ENCODE data around the gene NRIP2. TPM values are rescaled to one million over a fixed set of nuclear protein-coding genes. Genes with fewer than 3 reads are reported as not detected.

The NRIP2 gene
- total RNA-seq, 4 donors from 2014 or later: 1.3 to 5.2 (median 2.0) TPM; not detected in 1

GRCh38 chr12:2800046-2800570, 34.7 kb downstream of the NRIP2 start:
- H3K36me3 ChIP-seq: peaks cover 0 to 81% of the 10 kb centered on the region in 2 donors
- in situ Hi-C loops (cut with MboI; ENCODE audit: low sequenced_read_pairs in 4 of 4): no loop called here
- intact Hi-C loops (cut with DNase I; ENCODE audit: low total_unique reads): no loop called here
- no peak for TF ChIP-seq POLR2A (IDR thresholded peaks at IDR 0.05)
- TF ChIP-seq CTCF (IDR thresholded peaks at IDR 0.05 in 4 of 5, conservative IDR thresholded peaks at IDR 0.05 in 1 of 5): no peak
- DNase-seq (no peak), ATAC-seq (no peak)
- H3K27ac ChIP-seq: no peak overlapping the region
- no peaks in the 10 kb centered on the region for H3K9me3 ChIP-seq
- peaks cover 22 to 27% of the 10 kb centered on the region in 2 donors for H3K4me1 ChIP-seq
- no peaks in the 10 kb centered on the region for H3K27me3 ChIP-seq
- no peak overlapping the region for H3K4me3 ChIP-seq

DNA sequence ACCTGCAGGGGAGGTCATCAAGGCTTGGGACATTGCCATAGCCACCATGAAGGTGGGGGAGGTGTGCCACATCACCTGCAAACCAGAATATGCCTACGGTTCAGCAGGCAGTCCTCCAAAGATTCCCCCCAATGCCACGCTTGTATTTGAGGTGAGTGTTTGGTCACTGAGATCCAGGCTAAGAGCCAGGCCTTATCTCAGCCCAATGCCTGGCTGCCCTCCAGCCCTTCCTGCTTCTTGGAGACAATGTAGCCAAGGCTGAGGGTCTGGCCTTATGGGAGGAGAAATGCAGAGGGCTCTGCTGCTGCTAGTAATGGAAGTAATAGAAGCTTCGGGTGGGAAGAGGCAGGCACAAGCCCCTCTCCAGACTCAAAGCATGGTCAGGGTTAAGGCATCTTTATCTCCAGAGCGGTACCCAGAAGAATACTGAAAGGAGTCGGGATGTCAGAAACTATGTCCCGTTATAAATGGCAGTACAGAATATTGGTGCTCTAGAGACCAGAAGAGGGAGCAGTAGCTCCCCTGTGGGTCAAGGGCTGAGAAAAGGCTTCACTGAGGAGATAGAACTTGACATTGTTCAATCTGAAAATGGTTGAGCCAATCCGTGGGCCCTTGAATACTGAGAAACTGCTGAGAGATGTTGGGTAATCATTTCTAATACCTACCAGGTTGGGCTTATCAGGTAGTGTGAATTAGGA, 37.0 kb downstream of the NRIP2 start:
- H3K4me1 ChIP-seq: peaks cover 22 to 27% of the 10 kb centered on the region in 2 donors
- no peak for TF ChIP-seq CTCF (IDR thresholded peaks at IDR 0.05 in 4 of 5, conservative IDR thresholded peaks at IDR 0.05 in 1 of 5)
- TF ChIP-seq POLR2A (IDR thresholded peaks at IDR 0.05): no peak
- DNase-seq: no peak

DNA sequence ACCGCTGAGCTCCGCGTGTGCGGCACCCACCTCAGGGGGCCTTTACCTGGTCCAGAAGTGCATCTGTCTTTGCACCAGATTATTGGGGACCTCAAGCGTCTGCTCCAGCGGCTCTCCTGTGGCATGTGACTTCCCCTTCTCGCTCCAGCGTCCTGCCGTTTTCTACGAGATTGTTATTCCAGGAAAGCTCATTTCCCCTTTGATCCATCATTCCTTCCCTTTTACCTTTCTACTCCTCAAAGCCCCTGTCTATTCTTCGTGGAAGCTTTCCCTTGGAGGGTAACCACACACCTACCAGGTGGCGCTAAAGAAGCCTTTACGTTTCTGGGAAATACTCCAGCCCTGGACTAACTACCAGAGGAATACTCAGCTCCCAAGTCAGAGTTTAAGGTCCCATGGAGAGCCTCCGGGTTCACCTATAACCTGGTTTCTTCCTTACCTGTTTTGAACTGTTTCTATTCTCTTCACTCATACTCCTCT, 38.6 kb downstream of the NRIP2 start:
- Histone ChIP-seq H3K27ac (peak overlapping the region; percentile 86 to 92 (median 88)), H3K4me1 (peaks cover 22 to 25% of the 10 kb centered on the region in 2 donors), H3K9me3 (no peaks in the 10 kb centered on the region), H3K36me3 (peaks cover 0 to 42% of the 10 kb centered on the region in 2 donors), H3K4me3 (peak overlapping the region; percentile 72 to 84 (median 78)), H3K27me3 (no peaks in the 10 kb centered on the region)
- TF ChIP-seq POLR2A (IDR thresholded peaks at IDR 0.05) (no peak), CTCF (IDR thresholded peaks at IDR 0.05 in 4 of 5, conservative IDR thresholded peaks at IDR 0.05 in 1 of 5) (no peak)
- ATAC-seq (no peak), DNase-seq (no peak)
- in situ Hi-C loops (cut with MboI; ENCODE audit: low sequenced_read_pairs in 4 of 4): loop anchor here in 1 of 4 donors (25.0 kb wide), 1 partner anchor 1159 kb away; the partner anchor contains the start of gene WNT5B
- intact Hi-C loops (cut with DNase I; ENCODE audit: low total_unique reads): loop anchor here (10.0 kb wide), 2 partner anchors 459 to 1079 kb away; partner anchors contain the start of gene PARP11

More for the DNA sequence above, 37.0 kb downstream of the NRIP2 start:
- Histone ChIP-seq H3K36me3 (peaks cover 0 to 59% of the 10 kb centered on the region in 2 donors), H3K9me3 (no peaks in the 10 kb centered on the region), H3K27ac (peak overlapping the region in 1 of 4 donors; percentile 39), H3K27me3 (no peaks in the 10 kb centered on the region), H3K4me3 (no peak overlapping the region)
- no peak for ATAC-seq
- intact Hi-C loops (cut with DNase I; ENCODE audit: low total_unique reads) (loop anchor here (10.0 kb wide), 2 partner anchors 457 to 1077 kb away; partner anchors contain the start of gene PARP11), in situ Hi-C loops (cut with MboI; ENCODE audit: low sequenced_read_pairs in 4 of 4) (loop anchor here in 1 of 4 donors (25.0 kb wide), 1 partner anchor 1161 kb away; the partner anchor contains the start of gene WNT5B)

- Histone ChIP-seq H3K4me3 (peak overlapping the region; percentile 72 to 84 (median 78)), H3K27ac (peak overlapping the region; percentile 86 to 92 (median 88)), H3K9me3 (no peaks in the 10 kb centered on the region), H3K36me3 (peaks cover 0 to 36% of the 10 kb centered on the region in 2 donors), H3K4me1 (peaks cover 21 to 22% of the 10 kb centered on the region in 2 donors), H3K27me3 (no peaks in the 10 kb centered on the region)
- intact Hi-C loops (cut with DNase I; ENCODE audit: low total_unique reads) (loop anchor here (1.0 to 10.0 kb wide), 3 partner anchors 17 to 1079 kb away; partner anchors contain the start of genes ITFG2 and PARP11), in situ Hi-C loops (cut with MboI; ENCODE audit: low sequenced_read_pairs in 4 of 4) (loop anchor here in 1 of 4 donors (25.0 kb wide), 1 partner anchor 1158 kb away; the partner anchor contains the start of gene WNT5B)
- DNase-seq (peak; percentile 83 to 86), ATAC-seq (peak; percentile 81 to 84)
- TF ChIP-seq CTCF (IDR thresholded peaks at IDR 0.05 in 4 of 5, conservative IDR thresholded peaks at IDR 0.05 in 1 of 5): no peak
- peak; percentile 77 to 82 for TF ChIP-seq POLR2A (IDR thresholded peaks at IDR 0.05)
Observed at GRCh38 chr12:2795291-2796186, 39.3 kb downstream of the NRIP2 start.

All from gastrocnemius medialis (tissue), 4 donors.